Measurements from ENCODE around the gene MATR3. TPM values are rescaled to one million over a fixed set of nuclear protein-coding genes. Genes with fewer than 3 reads are reported as not detected.

MATR3 gene
- total and polyA plus RNA-seq, 4 donors = 104 to 194 (median 173) TPM

DNA sequence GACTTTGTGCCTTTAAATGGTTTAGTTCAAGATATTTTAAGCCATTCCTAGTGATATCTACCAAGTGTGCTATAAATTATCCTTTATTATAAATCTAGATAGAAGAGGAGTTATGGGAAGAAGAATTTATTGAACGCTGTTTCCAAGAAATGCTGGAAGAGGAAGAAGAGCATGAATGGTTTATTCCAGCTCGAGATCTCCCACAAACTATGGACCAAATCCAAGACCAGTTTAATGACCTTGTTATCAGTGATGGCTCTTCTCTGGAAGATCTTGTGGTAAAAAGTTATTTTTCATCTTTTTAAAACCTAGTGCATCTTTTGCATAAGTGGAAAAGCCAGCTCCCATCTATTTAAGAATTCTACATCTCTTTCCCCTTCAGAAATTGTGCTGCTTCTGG, 70.9 kb downstream of the MATR3 start:
- Histone ChIP-seq H3K9me3 (ENCODE audit: control insufficient read depth, low read length) (no peaks in the 10 kb centered on the region), H3K4me3 (ENCODE audit: low read length in 2 of 2) (no peak overlapping the region), H3K27ac (ENCODE audit: low read depth in 1 of 2, low read length in 2 of 2) (no peak overlapping the region), H3K36me3 (ENCODE audit: control insufficient read depth in 1 of 2, insufficient read depth in 2 of 2, low read length in 1 of 2) (peaks cover 4 to 5% of the 10 kb centered on the region in 2 donors), H3K4me1 (ENCODE audit: control insufficient read depth in 1 of 2, insufficient read depth in 2 of 2, low read length in 2 of 2) (no peaks in the 10 kb centered on the region), H3K27me3 (ENCODE audit: control insufficient read depth in 1 of 2, insufficient read depth in 2 of 2, low read length in 1 of 2) (no peaks in the 10 kb centered on the region)
- DNase-seq (no peak), ATAC-seq (ENCODE audit: low FRiP score) (no peak)
- 78 to 86% methylated on average over 2 of the region's 2 CpGs for WGBS, 2 donors
- intact Hi-C loops (cut with DNase I) = no loop called here

GRCh38 chr5:139368613-139369012, 75.1 kb downstream of the MATR3 start:
- Histone ChIP-seq H3K27ac (ENCODE audit: low read depth in 1 of 2, low read length in 2 of 2) (no peak overlapping the region), H3K36me3 (ENCODE audit: control insufficient read depth in 1 of 2, insufficient read depth in 2 of 2, low read length in 1 of 2) (peaks cover 4 to 8% of the 10 kb centered on the region in 2 donors), H3K4me3 (ENCODE audit: low read length in 2 of 2) (no peak overlapping the region), H3K9me3 (ENCODE audit: control insufficient read depth, low read length) (no peaks in the 10 kb centered on the region), H3K4me1 (ENCODE audit: control insufficient read depth in 1 of 2, insufficient read depth in 2 of 2, low read length in 2 of 2) (no peaks in the 10 kb centered on the region), H3K27me3 (ENCODE audit: control insufficient read depth in 1 of 2, insufficient read depth in 2 of 2, low read length in 1 of 2) (no peaks in the 10 kb centered on the region)
- ATAC-seq (ENCODE audit: low FRiP score) = no peak
- intact Hi-C loops (cut with DNase I) = no loop called here
- no peak for DNase-seq
- WGBS, 2 donors = 61 to 62% methylated on average over 2 of the region's 2 CpGs

DNA sequence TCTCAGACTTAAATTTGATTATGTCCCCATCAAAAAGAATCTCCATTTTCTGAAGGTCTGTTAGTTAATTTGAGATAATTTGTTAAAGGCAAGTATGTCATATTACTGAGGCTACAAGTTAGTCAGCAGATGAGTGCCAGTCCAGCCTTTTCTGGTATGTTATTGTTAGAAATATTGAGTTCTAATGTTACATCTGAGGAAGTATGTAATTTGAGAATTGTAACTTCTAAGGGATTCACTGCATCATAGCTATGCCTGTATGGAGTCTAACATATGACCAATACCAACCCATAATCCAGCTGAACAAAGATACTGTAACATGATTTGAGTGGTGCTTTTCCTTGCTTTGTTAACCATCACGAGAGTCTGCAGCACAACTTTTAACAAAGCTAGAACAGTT, 75.6 kb downstream of the MATR3 start:
- Histone ChIP-seq H3K27ac (ENCODE audit: low read depth in 1 of 2, low read length in 2 of 2) (no peak overlapping the region), H3K4me3 (ENCODE audit: low read length in 2 of 2) (no peak overlapping the region), H3K27me3 (ENCODE audit: control insufficient read depth in 1 of 2, insufficient read depth in 2 of 2, low read length in 1 of 2) (no peaks in the 10 kb centered on the region), H3K9me3 (ENCODE audit: control insufficient read depth, low read length) (no peaks in the 10 kb centered on the region), H3K4me1 (ENCODE audit: control insufficient read depth in 1 of 2, insufficient read depth in 2 of 2, low read length in 2 of 2) (no peaks in the 10 kb centered on the region), H3K36me3 (ENCODE audit: control insufficient read depth in 1 of 2, insufficient read depth in 2 of 2, low read length in 1 of 2) (peaks cover 4 to 5% of the 10 kb centered on the region in 2 donors)
- WGBS, 2 donors = 80 to 84% methylated on average over 1 of the region's 1 CpG
- ATAC-seq (ENCODE audit: low FRiP score) (no peak), DNase-seq (no peak)
- intact Hi-C loops (cut with DNase I) = no loop called here

DNA sequence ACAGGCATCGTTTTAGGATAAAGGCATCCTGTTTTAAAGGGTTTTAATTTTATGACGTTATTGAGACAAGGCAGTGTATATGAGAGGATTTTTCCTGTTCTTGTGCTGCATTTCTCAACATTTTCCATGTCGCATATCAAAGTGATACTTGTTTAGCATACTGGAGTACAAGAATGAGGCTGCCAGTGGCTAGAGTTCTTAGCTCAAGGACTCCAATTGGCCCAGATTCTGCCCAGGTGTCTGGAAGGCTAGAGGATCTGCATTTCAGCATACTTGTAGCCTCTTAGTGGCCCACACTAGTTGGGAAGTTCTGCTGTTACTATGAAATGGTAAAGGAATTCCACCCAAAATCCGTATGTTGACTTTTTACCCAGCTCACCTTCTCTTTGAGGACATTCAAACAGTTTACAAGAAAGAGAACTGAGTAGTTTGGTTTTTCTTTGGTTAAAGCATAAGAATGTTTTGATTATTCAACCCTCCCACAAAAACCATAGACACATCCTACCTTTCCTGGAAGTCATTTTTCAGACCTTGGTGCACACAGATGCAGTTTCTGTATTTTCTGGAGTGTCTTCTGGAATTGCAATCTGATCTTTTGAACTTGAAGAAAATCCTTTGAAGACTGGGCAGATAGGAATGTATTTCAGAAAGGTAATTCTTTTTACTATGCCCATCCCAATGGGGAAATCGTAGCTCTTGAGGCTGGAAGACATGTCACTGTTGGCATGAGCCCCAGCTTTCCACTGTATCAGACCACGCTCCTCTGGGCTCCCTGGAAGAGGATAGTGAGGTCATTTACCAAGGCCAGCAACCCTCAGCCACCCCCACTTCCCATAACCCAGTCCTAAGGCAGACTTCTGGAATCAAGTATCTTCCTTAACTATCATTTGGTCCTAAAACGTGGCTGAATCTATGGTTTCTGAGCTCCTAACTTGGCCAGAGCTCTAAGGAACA, 78.2 kb downstream of the MATR3 start:
- DNase-seq (no peak), ATAC-seq (ENCODE audit: low FRiP score) (no peak)
- no peaks in the 10 kb centered on the region for H3K4me1 ChIP-seq (ENCODE audit: control insufficient read depth in 1 of 2, insufficient read depth in 2 of 2, low read length in 2 of 2)
- 67 to 73% methylated on average over 7 of the region's 7 CpGs for WGBS, 2 donors
- H3K4me3 ChIP-seq (ENCODE audit: low read length in 2 of 2) = no peak overlapping the region
- H3K9me3 ChIP-seq (ENCODE audit: control insufficient read depth, low read length) = no peaks in the 10 kb centered on the region
- H3K27ac ChIP-seq (ENCODE audit: low read depth in 1 of 2, low read length in 2 of 2) = no peak overlapping the region
- intact Hi-C loops (cut with DNase I) = no loop called here
- no peaks in the 10 kb centered on the region for H3K27me3 ChIP-seq (ENCODE audit: control insufficient read depth in 1 of 2, insufficient read depth in 2 of 2, low read length in 1 of 2)
- peaks cover 0 to 5% of the 10 kb centered on the region in 2 donors for H3K36me3 ChIP-seq (ENCODE audit: control insufficient read depth in 1 of 2, insufficient read depth in 2 of 2, low read length in 1 of 2)

DNA sequence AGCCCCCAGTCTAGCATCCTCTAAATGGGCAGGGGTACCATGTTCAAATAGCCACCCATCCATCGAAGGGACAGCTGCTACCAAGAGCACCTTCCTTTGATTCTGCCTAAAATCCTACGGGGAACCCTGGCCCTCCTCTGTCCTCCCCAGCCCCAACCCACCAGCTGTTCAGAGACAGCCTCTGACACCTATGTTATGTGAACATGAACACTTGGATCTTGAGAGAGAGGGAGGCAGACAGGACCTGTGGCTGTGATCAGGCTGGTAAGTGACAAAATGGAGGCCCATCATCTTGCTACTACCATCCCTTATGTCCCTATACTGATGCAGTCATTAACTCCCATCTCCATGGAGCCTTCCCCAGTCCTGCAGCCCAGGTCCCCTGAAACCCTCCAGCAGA, 81.4 kb downstream of the MATR3 start:
- ATAC-seq (ENCODE audit: low FRiP score) = no peak
- Histone ChIP-seq H3K4me1 (ENCODE audit: control insufficient read depth in 1 of 2, insufficient read depth in 2 of 2, low read length in 2 of 2) (no peaks in the 10 kb centered on the region), H3K36me3 (ENCODE audit: control insufficient read depth in 1 of 2, insufficient read depth in 2 of 2, low read length in 1 of 2) (peaks cover 0 to 5% of the 10 kb centered on the region in 2 donors), H3K27ac (ENCODE audit: low read depth in 1 of 2, low read length in 2 of 2) (no peak overlapping the region), H3K4me3 (ENCODE audit: low read length in 2 of 2) (no peak overlapping the region), H3K27me3 (ENCODE audit: control insufficient read depth in 1 of 2, insufficient read depth in 2 of 2, low read length in 1 of 2) (no peaks in the 10 kb centered on the region), H3K9me3 (ENCODE audit: control insufficient read depth, low read length) (no peaks in the 10 kb centered on the region)
- WGBS, 2 donors = 95 to 97% methylated on average over 2 of the region's 2 CpGs
- DNase-seq = no peak
- intact Hi-C loops (cut with DNase I) = no loop called here

- WGBS, 2 donors = 95 to 96% methylated on average over 7 of the region's 7 CpGs
- intact Hi-C loops (cut with DNase I) = no loop called here
- peaks cover 0 to 5% of the 10 kb centered on the region in 2 donors for H3K36me3 ChIP-seq (ENCODE audit: control insufficient read depth in 1 of 2, insufficient read depth in 2 of 2, low read length in 1 of 2)
- no peaks in the 10 kb centered on the region for H3K9me3 ChIP-seq (ENCODE audit: control insufficient read depth, low read length)
- H3K4me1 ChIP-seq (ENCODE audit: control insufficient read depth in 1 of 2, insufficient read depth in 2 of 2, low read length in 2 of 2) = no peaks in the 10 kb centered on the region
- no peak overlapping the region for H3K4me3 ChIP-seq (ENCODE audit: low read length in 2 of 2)
- no peaks in the 10 kb centered on the region for H3K27me3 ChIP-seq (ENCODE audit: control insufficient read depth in 1 of 2, insufficient read depth in 2 of 2, low read length in 1 of 2)
- DNase-seq = no peak
- no peak for ATAC-seq (ENCODE audit: low FRiP score)
- H3K27ac ChIP-seq (ENCODE audit: low read depth in 1 of 2, low read length in 2 of 2) = no peak overlapping the region
These were observed 82.8 kb downstream of the MATR3 start for GRCh38 chr5:139376364-139376763.

DNA sequence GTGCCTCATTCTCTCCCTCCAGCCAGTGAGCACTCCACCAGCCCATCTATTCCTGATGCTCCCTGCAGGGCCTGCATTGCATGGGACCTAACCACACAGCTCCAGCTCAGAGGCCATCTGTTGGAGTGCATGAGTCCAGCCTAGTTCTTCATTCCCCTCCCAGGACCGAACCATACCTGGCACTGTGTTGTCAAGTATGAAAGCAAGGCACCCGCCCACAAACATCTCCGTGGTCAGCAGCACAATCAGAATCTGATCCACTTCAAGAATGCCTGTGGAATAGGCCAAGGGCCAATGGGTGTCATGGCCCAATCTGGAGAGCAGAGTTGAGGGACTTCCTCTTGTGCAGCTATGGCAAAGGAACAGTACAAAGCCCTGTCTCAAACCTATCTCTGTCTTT, 83.7 kb downstream of the MATR3 start:
- DNase-seq (peak in 1 of 2 donors; percentile 28), ATAC-seq (ENCODE audit: low FRiP score) (no peak)
- Histone ChIP-seq H3K4me3 (ENCODE audit: low read length in 2 of 2) (no peak overlapping the region), H3K27me3 (ENCODE audit: control insufficient read depth in 1 of 2, insufficient read depth in 2 of 2, low read length in 1 of 2) (no peaks in the 10 kb centered on the region), H3K9me3 (ENCODE audit: control insufficient read depth, low read length) (no peaks in the 10 kb centered on the region), H3K36me3 (ENCODE audit: control insufficient read depth in 1 of 2, insufficient read depth in 2 of 2, low read length in 1 of 2) (peaks cover 0 to 2% of the 10 kb centered on the region in 2 donors), H3K27ac (ENCODE audit: low read depth in 1 of 2, low read length in 2 of 2) (no peak overlapping the region), H3K4me1 (ENCODE audit: control insufficient read depth in 1 of 2, insufficient read depth in 2 of 2, low read length in 2 of 2) (no peaks in the 10 kb centered on the region)
- intact Hi-C loops (cut with DNase I) = no loop called here
- WGBS, 2 donors = 87 to 89% methylated on average over 3 of the region's 3 CpGs

DNA sequence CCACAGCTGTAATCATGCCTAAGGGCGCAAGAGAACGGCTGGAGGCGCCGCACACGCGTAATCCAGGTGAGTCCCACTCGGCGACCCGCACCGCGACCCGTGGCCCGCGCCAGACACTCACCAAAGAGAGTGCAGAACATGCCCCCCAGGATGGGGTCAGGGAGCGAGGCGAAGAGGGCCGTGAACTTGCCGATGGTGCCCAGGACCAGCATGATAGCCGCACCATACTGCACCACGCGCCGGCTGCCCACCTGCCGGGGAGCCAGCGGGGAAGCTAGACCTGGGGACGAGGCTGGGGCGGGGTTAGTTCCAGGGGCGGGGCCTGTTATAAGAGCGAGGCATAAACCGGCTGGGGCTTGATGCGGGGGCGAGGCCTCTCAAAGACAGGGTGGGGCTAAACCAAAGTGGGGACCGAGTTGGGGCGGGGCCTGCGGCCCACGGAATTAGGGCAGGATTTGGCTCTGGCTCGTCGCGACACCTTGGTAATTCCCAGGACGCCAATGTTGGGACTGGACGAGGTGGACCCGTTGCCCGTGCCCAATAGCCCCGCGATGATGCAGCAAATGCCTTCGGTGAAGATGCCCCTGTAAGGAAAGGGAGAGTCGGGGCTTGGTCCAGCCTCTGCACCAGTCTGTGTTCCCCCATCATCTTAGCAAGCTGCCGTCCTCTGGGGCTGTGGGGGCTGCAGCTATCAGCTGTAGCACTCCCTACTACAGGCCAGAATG, 84.7 kb downstream of the MATR3 start:
- intact Hi-C loops (cut with DNase I) = no loop called here
- H3K4me1 ChIP-seq (ENCODE audit: control insufficient read depth in 1 of 2, insufficient read depth in 2 of 2, low read length in 2 of 2) = no peaks in the 10 kb centered on the region
- DNase-seq (peak in 1 of 2 donors; percentile 65), ATAC-seq (ENCODE audit: low FRiP score) (no peak)
- no peak overlapping the region for H3K4me3 ChIP-seq (ENCODE audit: low read length in 2 of 2)
- peaks cover 0 to 2% of the 10 kb centered on the region in 2 donors for H3K36me3 ChIP-seq (ENCODE audit: control insufficient read depth in 1 of 2, insufficient read depth in 2 of 2, low read length in 1 of 2)
- H3K9me3 ChIP-seq (ENCODE audit: control insufficient read depth, low read length) = no peaks in the 10 kb centered on the region
- H3K27me3 ChIP-seq (ENCODE audit: control insufficient read depth in 1 of 2, insufficient read depth in 2 of 2, low read length in 1 of 2) = no peaks in the 10 kb centered on the region
- WGBS, 2 donors = 61 to 62% methylated on average over 46 to 47 of the region's 47 CpGs
- H3K27ac ChIP-seq (ENCODE audit: low read depth in 1 of 2, low read length in 2 of 2) = no peak overlapping the region

Measured in aorta (tissue), 5 donors.